Fibroblast of lung (primary cell): Measurements from ENCODE around the gene RGN.

Experiments used
- EZH2 ChIP-seq: IDR thresholded peaks from 2 replicates; pipeline ENCODE4 v1.5.1; 2012; ENCODE audit warnings: low read length, control low read depth, mild to moderate bottlenecking; ENCODE audit errors: missing control alignments
- TF ChIP-seq, protein P1 (sequence below), 2 donors: IDR thresholded peaks in 1 of 2; conservative IDR thresholded peaks in 1 of 2; 1 replicate in 1 of 2; 2 replicates in 1 of 2; pipeline ENCODE4 v1.5.1; 2011 to 2012; ENCODE audit warnings: low read length in 2 of 2, control low read depth in 1 of 2, inconsistent platforms in 1 of 2, low read depth in 1 of 2, mild to moderate bottlenecking in 1 of 2

DNA sequence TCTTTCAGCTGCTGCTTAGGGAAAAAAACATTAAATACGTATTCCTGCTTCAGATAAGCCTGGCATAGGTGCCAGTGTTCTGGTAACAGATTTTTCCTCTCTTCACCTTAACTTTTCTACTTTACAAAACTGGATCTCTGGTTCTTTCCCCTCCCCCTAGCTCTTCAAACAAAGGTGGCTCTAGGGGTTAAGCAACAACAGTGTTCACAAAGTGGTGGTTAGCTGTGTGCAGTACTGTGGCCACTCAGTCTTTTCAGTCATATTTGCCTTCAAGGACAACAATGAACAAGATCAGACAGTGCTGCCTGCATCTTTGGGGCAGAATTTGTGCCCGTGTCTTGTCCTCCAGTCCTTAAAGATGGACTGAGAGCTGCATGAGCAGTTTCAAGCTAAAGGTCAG, 15.1 kb upstream of the RGN start:
- TF ChIP-seq, protein P1, sequence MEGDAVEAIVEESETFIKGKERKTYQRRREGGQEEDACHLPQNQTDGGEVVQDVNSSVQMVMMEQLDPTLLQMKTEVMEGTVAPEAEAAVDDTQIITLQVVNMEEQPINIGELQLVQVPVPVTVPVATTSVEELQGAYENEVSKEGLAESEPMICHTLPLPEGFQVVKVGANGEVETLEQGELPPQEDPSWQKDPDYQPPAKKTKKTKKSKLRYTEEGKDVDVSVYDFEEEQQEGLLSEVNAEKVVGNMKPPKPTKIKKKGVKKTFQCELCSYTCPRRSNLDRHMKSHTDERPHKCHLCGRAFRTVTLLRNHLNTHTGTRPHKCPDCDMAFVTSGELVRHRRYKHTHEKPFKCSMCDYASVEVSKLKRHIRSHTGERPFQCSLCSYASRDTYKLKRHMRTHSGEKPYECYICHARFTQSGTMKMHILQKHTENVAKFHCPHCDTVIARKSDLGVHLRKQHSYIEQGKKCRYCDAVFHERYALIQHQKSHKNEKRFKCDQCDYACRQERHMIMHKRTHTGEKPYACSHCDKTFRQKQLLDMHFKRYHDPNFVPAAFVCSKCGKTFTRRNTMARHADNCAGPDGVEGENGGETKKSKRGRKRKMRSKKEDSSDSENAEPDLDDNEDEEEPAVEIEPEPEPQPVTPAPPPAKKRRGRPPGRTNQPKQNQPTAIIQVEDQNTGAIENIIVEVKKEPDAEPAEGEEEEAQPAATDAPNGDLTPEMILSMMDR (conservative IDR thresholded peaks at IDR 0.05 in 1 of 2, IDR thresholded peaks at IDR 0.05 in 1 of 2; ENCODE audit: low read depth in 1 of 2, low read length in 2 of 2) = no peak
- TF ChIP-seq EZH2 = no peak
